GM18498 (cell line): Measurements from ENCODE around the gene RAB6D.
"Not testable (repeated sequence)": the region's sequence is repeated elsewhere in the genome, so short reads cannot be mapped to it uniquely, and the experiment has no call there.

Experiments
- ATAC-seq: cut with Tn5 transposase; IDR thresholded peaks from one replicate; pipeline ENCODE4 v1.9.1; 2021; ENCODE audit warnings: mild to moderate bottlenecking, moderate library complexity; ENCODE audit not compliant: unreplicated experiment

Gene RAB6D

GRCh38 chr2:131367352-131367751 is 3.4 kb upstream of the RAB6D start:
- ATAC-seq: no peak

GRCh38 chr2:131366643-131367042 is 2.7 kb upstream of the RAB6D start:
- no peak for ATAC-seq

GRCh38 chr2:131365452-131365851 is 1.5 kb upstream of the RAB6D start:
- no peak for ATAC-seq

GRCh38 chr2:131363213-131363612 is 755 bp downstream of the RAB6D start:
- not testable (repeated sequence) for ATAC-seq

- not testable (repeated sequence) for ATAC-seq
Observed at GRCh38 chr2:131361773-131362172, 2.2 kb downstream of the RAB6D start.

GRCh38 chr2:131353167-131353697 is 10.7 kb downstream of the RAB6D start:
- ATAC-seq: not testable (repeated sequence)

GRCh38 chr2:131349021-131349420 is 14.9 kb downstream of the RAB6D start:
- no peak for ATAC-seq

- ATAC-seq: not testable (repeated sequence)
Observed at GRCh38 chr2:131347035-131347434, 16.9 kb downstream of the RAB6D start.

- not testable (repeated sequence) for ATAC-seq
Observed at GRCh38 chr2:131339307-131339706, 24.7 kb downstream of the RAB6D start.

- ATAC-seq: not testable (repeated sequence)
Observed at GRCh38 chr2:131335319-131335718, 28.6 kb downstream of the RAB6D start.

- ATAC-seq: not testable (repeated sequence)
Observed at GRCh38 chr2:131332709-131333108, 31.3 kb downstream of the RAB6D start.

GRCh38 chr2:131331000-131331399 is 33.0 kb downstream of the RAB6D start:
- not testable (repeated sequence) for ATAC-seq

- no peak for ATAC-seq
Observed at GRCh38 chr2:131322209-131322608, 41.8 kb downstream of the RAB6D start.

GRCh38 chr2:131321344-131321743 is 42.6 kb downstream of the RAB6D start:
- ATAC-seq: not testable (repeated sequence)

- not testable (repeated sequence) for ATAC-seq
Observed at GRCh38 chr2:131311001-131311400, 53.0 kb downstream of the RAB6D start.
